HCT116 (cell line): ENCODE measurements around the gene PEMT. TPM values are rescaled to one million over a fixed set of nuclear protein-coding genes. Genes with fewer than 3 reads are reported as not detected.

Source experiments
- ATAC-seq: fragments of 200-7000 bp; cut with Tn5 transposase; 2 replicates; pipeline ENCODE4 v1.9.1; 2020; ENCODE audit warnings: mild to moderate bottlenecking, moderate library complexity
- BruUV-seq: library from RNA; stranded (reverse); fragments of 400-500 nt; replicated peaks from 2 replicates; lab custom pipeline; 2021; lab: Mats Ljungman, UMichigan
- CTCF ChIA-PET: fragments of 300-600 bp; sonication (Branson Sonifier 250); formaldehyde crosslinking; loops from one replicate; lab custom pipeline; 2021; ENCODE audit warnings: antibody characterized with exemption; lab: Charles Lee
- POLR2A ChIA-PET: fragments of 300-600, 350-600 bp; sonication (Branson Sonifier 250); formaldehyde crosslinking; loops from one replicate; lab custom pipeline; 2021; ENCODE audit warnings: antibody characterized with exemption; lab: Charles Lee
- RAD21 ChIA-PET, 2 experiments: fragments of 300-600 bp; sonication (Branson Sonifier 250); formaldehyde crosslinking; loops; one replicate each; lab custom pipeline; 2023; ENCODE audit warnings: low total read pairs in 2 of 2; ENCODE audit not compliant: uncharacterized antibody in 2 of 2, unreplicated experiment in 2 of 2, low non-redundant PET in 1 of 2; lab: Charles Lee
- DNase-seq: peaks from one replicate; pipeline ENCODE4 v3.0.0-alpha.2; 2010; ENCODE audit warnings: low read depth, low spot score
- H2AFZ ChIP-seq: fragments of 200-600 bp; shearing (Covaris generic), sonication (generic); 2 replicates; pipeline ENCODE4 v1.6.1; 2017; ENCODE audit warnings: low read depth, mixed run types, mixed read lengths, antibody characterized with exemption, low read length; ENCODE audit not compliant: poor library complexity, severe bottlenecking
- H3K27ac ChIP-seq: 2 replicates; pipeline ENCODE4 v1.5.1; 2012; ENCODE audit warnings: low read depth, low read length
- H3K27me3 ChIP-seq: fragments of 200-600 bp; sonication (generic); 2 replicates; pipeline ENCODE4 v1.6.1; 2016; ENCODE audit warnings: mixed run types, low read length, mixed read lengths; ENCODE audit not compliant: insufficient read depth
- H3K36me3 ChIP-seq, 2 experiments: fragments of 200-500 bp in 1 of 2; fragments of 200-600 bp in 1 of 2; sonication (Bioruptor generic) in 1 of 2; sonication (generic) in 1 of 2; 2 replicates each; pipeline versions ENCODE4 v1.5.1 to v1.6.1; 2014 to 2016; ENCODE audit warnings: low read length in 2 of 2, inconsistent platforms in 1 of 2, mixed read lengths in 1 of 2, mixed run types in 1 of 2; ENCODE audit not compliant: insufficient read depth in 2 of 2, control insufficient read depth in 1 of 2
- H3K4me1 ChIP-seq, 2 experiments: fragments of 200-600 bp in 1 of 2; sonication (generic) in 1 of 2; 2 replicates each; pipeline versions ENCODE4 v1.5.1 to v1.6.1; 2012 to 2017; ENCODE audit warnings: low read length in 2 of 2, inconsistent platforms in 1 of 2, mild to moderate bottlenecking in 1 of 2, mixed read lengths in 1 of 2, mixed run types in 1 of 2, moderate library complexity in 1 of 2; ENCODE audit not compliant: insufficient read depth in 2 of 2, control insufficient read depth in 1 of 2
- H3K4me2 ChIP-seq: fragments of 200-600 bp; sonication (generic); 2 replicates; pipeline ENCODE4 v1.6.1; 2017; ENCODE audit warnings: mixed run types, low read length, mixed read lengths
- H3K4me3 ChIP-seq, 2 experiments: fragments of 200-600 bp in 1 of 2; sonication (generic) in 1 of 2; replicated peaks in 1 of 2; 2 replicates each; pipeline ENCODE4 v1.5.1; 2011 to 2016; ENCODE audit warnings: low read length in 2 of 2, control low read depth in 1 of 2, low read depth in 1 of 2, mild to moderate bottlenecking in 1 of 2, mixed read lengths in 1 of 2, mixed run types in 1 of 2
- H3K79me2 ChIP-seq: fragments of 200-600 bp; sonication (generic); 2 replicates; pipeline ENCODE4 v1.6.1; 2017; ENCODE audit warnings: mild to moderate bottlenecking, mixed run types, low read length, moderate library complexity, mixed read lengths; ENCODE audit not compliant: insufficient read depth
- H3K9ac ChIP-seq: fragments of 200-600 bp; sonication (generic); 2 replicates; pipeline ENCODE4 v1.6.1; 2016; ENCODE audit warnings: low read length, mixed read lengths
- H3K9me2 ChIP-seq: fragments of 200-600 bp; sonication (generic), shearing (Covaris generic); 2 replicates; pipeline ENCODE4 v1.6.1; 2017; ENCODE audit warnings: mixed run types, mild to moderate bottlenecking, moderate library complexity; ENCODE audit not compliant: insufficient read depth
- H3K9me3 ChIP-seq, 2 experiments: fragments of 200-500 bp in 1 of 2; fragments of 200-600 bp in 1 of 2; sonication (Bioruptor generic) in 1 of 2; sonication (generic) in 1 of 2; 2 replicates each; pipeline ENCODE4 v1.6.1; 2014 to 2017; ENCODE audit warnings: low read length in 2 of 2, mixed read lengths in 2 of 2, inconsistent platforms in 1 of 2, low read depth in 1 of 2, mild to moderate bottlenecking in 1 of 2, mixed run types in 1 of 2, moderate library complexity in 1 of 2; ENCODE audit not compliant: control insufficient read depth in 1 of 2, insufficient read depth in 1 of 2
- H4K20me1 ChIP-seq: fragments of 200-600 bp; sonication (generic), shearing (Covaris generic); 2 replicates; pipeline ENCODE4 v1.6.1; 2017; ENCODE audit warnings: mixed run types, mild to moderate bottlenecking, moderate library complexity; ENCODE audit not compliant: insufficient read depth
- CBX3 ChIP-seq: IDR thresholded peaks from 2 replicates; pipeline ENCODE4 v1.6.1; 2012; ENCODE audit warnings: low read depth
- CTCF ChIP-seq, 3 experiments: fragments of 200-600 bp in 1 of 3; sonication (generic) in 1 of 3; IDR thresholded peaks in 2 of 3; conservative IDR thresholded peaks in 1 of 3; 2 replicates each; pipeline ENCODE4 v1.5.1; 2012 to 2017; ENCODE audit warnings: low read depth in 2 of 3, low read length in 2 of 3, antibody characterized with exemption in 1 of 3, borderline replicate concordance in 1 of 3, control low read depth in 1 of 3, mild to moderate bottlenecking in 1 of 3, mixed read lengths in 1 of 3, mixed run types in 1 of 3, moderate library complexity in 1 of 3; ENCODE audit not compliant: insufficient read depth in 1 of 3
- FOSL1 ChIP-seq: IDR thresholded peaks from 2 replicates; pipeline ENCODE4 v1.6.1; 2012; ENCODE audit warnings: low read depth
- RAD21 ChIP-seq: IDR thresholded peaks from 2 replicates; pipeline ENCODE4 v1.6.1; 2012; ENCODE audit warnings: low read depth, mild to moderate bottlenecking
- SP1 ChIP-seq: IDR thresholded peaks from 2 replicates; pipeline ENCODE4 v1.6.1; 2012; ENCODE audit warnings: low read depth
- YY1 ChIP-seq: IDR thresholded peaks from 2 replicates; pipeline ENCODE4 v1.6.1; 2011; ENCODE audit warnings: low read length, low read depth, moderate library complexity, mild to moderate bottlenecking; ENCODE audit not compliant: insufficient replicate concordance; ENCODE audit errors: extremely low read depth
- ZBTB33 ChIP-seq: IDR thresholded peaks from 2 replicates; pipeline ENCODE4 v1.6.1; 2011; ENCODE audit warnings: mild to moderate bottlenecking, low read length, moderate library complexity; ENCODE audit not compliant: insufficient replicate concordance; ENCODE audit errors: extremely low read depth
- ZFX ChIP-seq: fragments of 450-650 bp; IDR thresholded peaks from 2 replicates; pipeline ENCODE4 v1.6.1; 2017
- intact Hi-C: fragments of 100-400 bp; cut with micrococcal nuclease; formaldehyde crosslinking; loops from 2 replicates; pipeline ENCODE4 v1.10.0; 2022
- total RNA-seq: library from RNA; stranded (reverse); gene quantifications from one replicate; pipeline ENCODE4 v1.2.1, GENCODE V29; 2021; ENCODE audit not compliant: unreplicated experiment

PEMT gene
- total RNA-seq, 1 experiment from 2014 or later: 52.1 TPM

GRCh38 chr17:17545984-17546383 lies 45.5 kb downstream of the PEMT start:
- CTCF ChIA-PET: no interaction called here
- TF ChIP-seq ZBTB33 (no peak), RAD21 (no peak), YY1 (no peak), SP1 (no peak), ZFX (no peak), FOSL1 (no peak), CTCF (IDR thresholded peaks at IDR 0.05 in 2 of 3, conservative IDR thresholded peaks at IDR 0.05 in 1 of 3; ENCODE audit: borderline replicate concordance in 1 of 3, insufficient read depth in 1 of 3, low read depth in 2 of 3, low read length in 2 of 3) (no peak), CBX3 (no peak)

More at GRCh38 chr17:17545984-17546383, 45.5 kb downstream of the PEMT start:
- H3K27me3 ChIP-seq: no peaks in the 10 kb centered on the region
- ATAC-seq (no peak), DNase-seq (no peak)
- no peaks in the 10 kb centered on the region for H3K4me1 ChIP-seq
- no peak overlapping the region for H3K9ac ChIP-seq
- ChIA-PET RAD21 (no interaction called here), POLR2A (no interaction called here)
- no peaks in the 10 kb centered on the region for H4K20me1 ChIP-seq
- no peaks in the 10 kb centered on the region for H3K36me3 ChIP-seq
- H3K9me2 ChIP-seq: no peaks in the 10 kb centered on the region
- no peak overlapping the region for H3K4me2 ChIP-seq
- no peak overlapping the region for H2AFZ ChIP-seq
- H3K79me2 ChIP-seq: no peaks in the 10 kb centered on the region
- no peak overlapping the region for H3K27ac ChIP-seq
- no peak overlapping the region for H3K4me3 ChIP-seq
- H3K9me3 ChIP-seq: no peaks in the 10 kb centered on the region
- intact Hi-C loops: no loop called here
- no TSS peak for BruUV-seq
